Gastrocnemius medialis (tissue), 4 donors: ENCODE results near the gene BBS10. TPM values are rescaled to one million over a fixed set of nuclear protein-coding genes. Genes with fewer than 3 reads are reported as not detected.
"Not testable (repeated sequence)": the region's sequence is repeated elsewhere in the genome, so short reads cannot be mapped to it uniquely, and the experiment has no call there.

Source experiments
- ATAC-seq, 2 donors: fragments of 150-250 bp; one replicate each; pipeline ENCODE4 v1.9.1; 2016
- DNase-seq, 2 donors: peaks; one replicate each; pipeline ENCODE4 v3.0.0-alpha.2; 2019
- H3K27ac ChIP-seq, 4 donors: fragments of 200-600 bp; sonication (generic); 1 replicate in 1 of 4; 2 replicates in 3 of 4; pipeline ENCODE4 v1.5.1; 2016 to 2018; ENCODE audit warnings: mild to moderate bottlenecking in 2 of 4, moderate library complexity in 1 of 4
- H3K27me3 ChIP-seq, 3 donors: fragments of 200-600 bp; sonication (generic) in 2 of 3; 1 replicate in 1 of 3; 2 replicates in 2 of 3; pipeline versions ENCODE4 v1.5.1 to v1.6.0; 2016 to 2019; ENCODE audit warnings: mild to moderate bottlenecking in 1 of 3, moderate library complexity in 1 of 3
- H3K36me3 ChIP-seq, 2 donors: fragments of 200-600 bp; sonication (generic) in 1 of 2; one replicate each; pipeline ENCODE4 v1.5.1; 2017 to 2018
- H3K4me1 ChIP-seq, 2 donors: fragments of 200-600 bp; sonication (generic) in 1 of 2; one replicate each; pipeline ENCODE4 v1.5.1; 2016 to 2017; ENCODE audit warnings: mild to moderate bottlenecking in 2 of 2
- H3K4me3 ChIP-seq, 4 donors: fragments of 200-600 bp; sonication (generic) in 3 of 4; 1 replicate in 1 of 4; 2 replicates in 3 of 4; pipeline ENCODE4 v1.5.1; 2016 to 2019; ENCODE audit warnings: mild to moderate bottlenecking in 2 of 4
- H3K9me3 ChIP-seq, 3 donors: fragments of 200-600 bp; sonication (generic) in 2 of 3; 1 replicate in 1 of 3; 2 replicates in 2 of 3; pipeline ENCODE4 v1.5.1; 2016 to 2019
- CTCF ChIP-seq, 5 experiments: fragments of 450-650 bp in 3 of 5; fragments of 200-600 bp in 2 of 5; sonication (generic) in 2 of 5; IDR thresholded peaks in 4 of 5; conservative IDR thresholded peaks in 1 of 5; 1 replicate in 4 of 5; 2 replicates in 1 of 5; pipeline ENCODE4 v1.5.1; 2016 to 2019; ENCODE audit warnings: antibody characterized with exemption in 5 of 5, mild to moderate bottlenecking in 3 of 5, moderate library complexity in 3 of 5
- POLR2A ChIP-seq, 2 donors: fragments of 450-650 bp; IDR thresholded peaks; one replicate each; pipeline ENCODE4 v1.6.1; 2017; ENCODE audit warnings: antibody characterized with exemption in 2 of 2, mild to moderate bottlenecking in 2 of 2, moderate library complexity in 2 of 2
- in situ Hi-C, 4 donors: fragments of 200-750 bp; cut with MboI; loops; one replicate each; pipeline versions ENCODE4 v1.15.0 to v1.8.0; 2017; ENCODE audit warnings: low sequenced_read_pairs in 4 of 4
- intact Hi-C: fragments of 100-400 bp; cut with DNase I; formaldehyde crosslinking; loops from one replicate; pipeline ENCODE4 v1.15.1; 2023; ENCODE audit warnings: low total_unique reads
- total RNA-seq, 4 donors: library from RNA; depleted of rRNA; stranded (reverse); fragments of >200 nt; gene quantifications; one replicate each; pipeline versions ENCODE4 v1.1.0 to v1.2.3, GENCODE V29; 2016

BBS10 gene
- total RNA-seq, 4 donors from 2014 or later, result 9.0 to 17.5 (median 11.5) TPM

GRCh38 chr12:76374386-76375020 is 26.3 kb upstream of the BBS10 start:
- Histone ChIP-seq H3K36me3 (peaks cover 0 to 87% of the 10 kb centered on the region in 2 donors), H3K4me1 (no peaks in the 10 kb centered on the region), H3K9me3 (no peaks in the 10 kb centered on the region), H3K4me3 (no peak overlapping the region), H3K27me3 (no peaks in the 10 kb centered on the region), H3K27ac (no peak overlapping the region)
- in situ Hi-C loops, result loop anchor here in 3 of 4 donors (25.0 kb wide), 3 partner anchors 188 to 862 kb away; partner anchors contain the start of genes OSBPL8 (in 2 of the 3) and KRR1 (in 1 of the 3)
- no peak for DNase-seq
- TF ChIP-seq CTCF (IDR thresholded peaks at IDR 0.05 in 4 of 5, conservative IDR thresholded peaks at IDR 0.05 in 1 of 5) (no peak), POLR2A (IDR thresholded peaks at IDR 0.05) (no peak)
- intact Hi-C loops, result no loop called here
- ATAC-seq, result no peak

- in situ Hi-C loops, result loop anchor here in 2 of 4 donors (25.0 kb wide), 3 partner anchors 194 to 856 kb away; partner anchors contain the start of genes KRR1 (in 1 of the 2) and OSBPL8 (in 1 of the 2)
- Histone ChIP-seq H3K9me3 (peaks cover 0 to 4% (median 0%) of the 10 kb centered on the region in 3 donors), H3K4me3 (no peak overlapping the region), H3K27ac (no peak overlapping the region), H3K27me3 (no peaks in the 10 kb centered on the region), H3K4me1 (no peaks in the 10 kb centered on the region), H3K36me3 (peaks cover 0 to 86% of the 10 kb centered on the region in 2 donors)
- intact Hi-C loops, result no loop called here
- DNase-seq (no peak), ATAC-seq (no peak)
- TF ChIP-seq CTCF (IDR thresholded peaks at IDR 0.05 in 4 of 5, conservative IDR thresholded peaks at IDR 0.05 in 1 of 5) (no peak), POLR2A (IDR thresholded peaks at IDR 0.05) (no peak)
Measured at GRCh38 chr12:76368230-76368629, 20.0 kb upstream of the BBS10 start.

GRCh38 chr12:76366163-76366562 is 17.9 kb upstream of the BBS10 start:
- H3K36me3 ChIP-seq, result peaks cover 0 to 73% of the 10 kb centered on the region in 2 donors
- in situ Hi-C loops, result loop anchor here in 2 of 4 donors (25.0 kb wide), 3 partner anchors 196 to 854 kb away; partner anchors contain the start of genes KRR1 (in 1 of the 2) and OSBPL8 (in 1 of the 2)
- ATAC-seq (no peak), DNase-seq (no peak)
- no peaks in the 10 kb centered on the region for H3K4me1 ChIP-seq
- no peak overlapping the region for H3K4me3 ChIP-seq
- peaks cover 0 to 4% (median 0%) of the 10 kb centered on the region in 3 donors for H3K9me3 ChIP-seq
- intact Hi-C loops, result no loop called here
- TF ChIP-seq POLR2A (IDR thresholded peaks at IDR 0.05) (no peak), CTCF (IDR thresholded peaks at IDR 0.05 in 4 of 5, conservative IDR thresholded peaks at IDR 0.05 in 1 of 5) (no peak)
- H3K27me3 ChIP-seq, result no peaks in the 10 kb centered on the region
- H3K27ac ChIP-seq, result no peak overlapping the region

- H3K4me1 ChIP-seq, ATAC-seq, intact Hi-C loops, H3K27ac ChIP-seq, H3K27me3 ChIP-seq, DNase-seq, H3K9me3 ChIP-seq, H3K4me3 ChIP-seq: not testable (repeated sequence)
- in situ Hi-C loops, result loop anchor here in 2 of 4 donors (25.0 kb wide), 3 partner anchors 198 to 852 kb away; partner anchors contain the start of genes KRR1 (in 1 of the 2) and OSBPL8 (in 1 of the 2)
- H3K36me3 ChIP-seq, result peaks cover 0 to 58% of the 10 kb centered on the region in 2 donors
Measured at GRCh38 chr12:76364131-76364530, 15.9 kb upstream of the BBS10 start.

- no peak for TF ChIP-seq CTCF (IDR thresholded peaks at IDR 0.05 in 4 of 5, conservative IDR thresholded peaks at IDR 0.05 in 1 of 5)
- no peak for TF ChIP-seq POLR2A (IDR thresholded peaks at IDR 0.05)
- ATAC-seq (no peak), DNase-seq (no peak)
- Histone ChIP-seq H3K4me1 (no peaks in the 10 kb centered on the region), H3K27me3 (no peaks in the 10 kb centered on the region), H3K36me3 (peaks cover 0 to 52% of the 10 kb centered on the region in 2 donors), H3K27ac (no peak overlapping the region), H3K4me3 (no peak overlapping the region), H3K9me3 (peaks cover 0 to 3% (median 0%) of the 10 kb centered on the region in 3 donors)
- in situ Hi-C loops (loop anchor here in 2 of 4 donors (25.0 kb wide), 3 partner anchors 202 to 848 kb away; partner anchors contain the start of genes KRR1 (in 1 of the 2) and OSBPL8 (in 1 of the 2)), intact Hi-C loops (no loop called here)
Measured at GRCh38 chr12:76360316-76360715, 12.1 kb upstream of the BBS10 start.
